ENCODE data around the gene MAPRE3. TPM values are rescaled to one million over a fixed set of nuclear protein-coding genes. Genes with fewer than 3 reads are reported as not detected.

Gene MAPRE3
- total RNA-seq, 1 donor from 2014 or later: 27.0 TPM

GRCh38 chr2:27014771-27015433 is 44.5 kb downstream of the MAPRE3 start:
- no peak for FAIRE-seq
- no peaks in the 10 kb centered on the region for H3K9me3 Mint-ChIP-seq (ENCODE audit: unreplicated experiment)
- Histone ChIP-seq H3K9ac (ENCODE audit: low read length) (no peak overlapping the region), H3K79me2 (ENCODE audit: insufficient read depth, low read length) (no peaks in the 10 kb centered on the region), H3K36me3 (ENCODE audit: insufficient read depth, low read length) (no peaks in the 10 kb centered on the region), H3K4me3 (ENCODE audit: insufficient read depth, low read depth, low read length) (no peak overlapping the region), H3K4me2 (ENCODE audit: low read length) (no peak overlapping the region), H3K9me3 (ENCODE audit: insufficient read depth, low read depth, low read length) (no peaks in the 10 kb centered on the region), H3K27ac (ENCODE audit: low read depth, low read length) (no peak overlapping the region), H3K4me1 (ENCODE audit: insufficient read depth, low read length) (peaks cover 17% of the 10 kb centered on the region), H3K27me3 (ENCODE audit: insufficient read depth, low read length) (no peaks in the 10 kb centered on the region), H2AFZ (ENCODE audit: low read depth, low read length) (no peak overlapping the region), H4K20me1 (ENCODE audit: insufficient read depth, low read length) (peaks cover 11% of the 10 kb centered on the region)
- DNase-seq (ENCODE audit: low read depth): no peak
- H3K27ac Mint-ChIP-seq (ENCODE audit: unreplicated experiment): no peak overlapping the region
- H3K27me3 Mint-ChIP-seq (ENCODE audit: low read depth, unreplicated experiment): peaks cover 6% of the 10 kb centered on the region
- H3K4me1 Mint-ChIP-seq (ENCODE audit: low read depth, unreplicated experiment): peaks cover 34% of the 10 kb centered on the region
- H3K36me3 Mint-ChIP-seq (ENCODE audit: low read depth, unreplicated experiment): peaks cover 11% of the 10 kb centered on the region
- TF ChIP-seq EZH2 (IDR thresholded peaks at IDR 0.05; ENCODE audit: insufficient read depth, low read length): no peak
- TF ChIP-seq, protein P1, sequence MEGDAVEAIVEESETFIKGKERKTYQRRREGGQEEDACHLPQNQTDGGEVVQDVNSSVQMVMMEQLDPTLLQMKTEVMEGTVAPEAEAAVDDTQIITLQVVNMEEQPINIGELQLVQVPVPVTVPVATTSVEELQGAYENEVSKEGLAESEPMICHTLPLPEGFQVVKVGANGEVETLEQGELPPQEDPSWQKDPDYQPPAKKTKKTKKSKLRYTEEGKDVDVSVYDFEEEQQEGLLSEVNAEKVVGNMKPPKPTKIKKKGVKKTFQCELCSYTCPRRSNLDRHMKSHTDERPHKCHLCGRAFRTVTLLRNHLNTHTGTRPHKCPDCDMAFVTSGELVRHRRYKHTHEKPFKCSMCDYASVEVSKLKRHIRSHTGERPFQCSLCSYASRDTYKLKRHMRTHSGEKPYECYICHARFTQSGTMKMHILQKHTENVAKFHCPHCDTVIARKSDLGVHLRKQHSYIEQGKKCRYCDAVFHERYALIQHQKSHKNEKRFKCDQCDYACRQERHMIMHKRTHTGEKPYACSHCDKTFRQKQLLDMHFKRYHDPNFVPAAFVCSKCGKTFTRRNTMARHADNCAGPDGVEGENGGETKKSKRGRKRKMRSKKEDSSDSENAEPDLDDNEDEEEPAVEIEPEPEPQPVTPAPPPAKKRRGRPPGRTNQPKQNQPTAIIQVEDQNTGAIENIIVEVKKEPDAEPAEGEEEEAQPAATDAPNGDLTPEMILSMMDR (IDR thresholded peaks at IDR 0.05; ENCODE audit: insufficient read depth, low read depth, low read length): no peak
- no peak overlapping the region for H3K4me3 Mint-ChIP-seq (ENCODE audit: unreplicated experiment)

- H3K79me2 ChIP-seq (ENCODE audit: insufficient read depth, low read length): no peaks in the 10 kb centered on the region
- no peaks in the 10 kb centered on the region for H3K27me3 ChIP-seq (ENCODE audit: insufficient read depth, low read length)
- Mint-ChIP-seq H3K27ac (ENCODE audit: unreplicated experiment) (no peak overlapping the region), H3K4me1 (ENCODE audit: low read depth, unreplicated experiment) (peaks cover 42% of the 10 kb centered on the region), H3K36me3 (ENCODE audit: low read depth, unreplicated experiment) (peaks cover 11% of the 10 kb centered on the region), H3K4me3 (ENCODE audit: unreplicated experiment) (no peak overlapping the region), H3K9me3 (ENCODE audit: unreplicated experiment) (no peaks in the 10 kb centered on the region), H3K27me3 (ENCODE audit: low read depth, unreplicated experiment) (peaks cover 6% of the 10 kb centered on the region)
- peaks cover 18% of the 10 kb centered on the region for H3K4me1 ChIP-seq (ENCODE audit: insufficient read depth, low read length)
- no peak overlapping the region for H3K9ac ChIP-seq (ENCODE audit: low read length)
- TF ChIP-seq, protein P1 (IDR thresholded peaks at IDR 0.05; ENCODE audit: insufficient read depth, low read depth, low read length): peak; percentile 67
- TF ChIP-seq EZH2 (IDR thresholded peaks at IDR 0.05; ENCODE audit: insufficient read depth, low read length): no peak
- peak; percentile 49 for DNase-seq (ENCODE audit: low read depth)
- H3K36me3 ChIP-seq (ENCODE audit: insufficient read depth, low read length): no peaks in the 10 kb centered on the region
- H3K27ac ChIP-seq (ENCODE audit: low read depth, low read length): peak overlapping the region; percentile 6
- no peak overlapping the region for H2AFZ ChIP-seq (ENCODE audit: low read depth, low read length)
- no peak overlapping the region for H3K4me2 ChIP-seq (ENCODE audit: low read length)
- FAIRE-seq: no peak
- H3K9me3 ChIP-seq (ENCODE audit: insufficient read depth, low read depth, low read length): no peaks in the 10 kb centered on the region
- peaks cover 23% of the 10 kb centered on the region for H4K20me1 ChIP-seq (ENCODE audit: insufficient read depth, low read length)
- H3K4me3 ChIP-seq (ENCODE audit: insufficient read depth, low read depth, low read length): no peak overlapping the region
Observed at GRCh38 chr2:27016801-27017325, 46.4 kb downstream of the MAPRE3 start.

GRCh38 chr2:27018142-27018541 is 47.7 kb downstream of the MAPRE3 start:
- Histone ChIP-seq H2AFZ (ENCODE audit: low read depth, low read length) (no peak overlapping the region), H3K4me1 (ENCODE audit: insufficient read depth, low read length) (peaks cover 18% of the 10 kb centered on the region), H3K4me3 (ENCODE audit: insufficient read depth, low read depth, low read length) (no peak overlapping the region), H3K9me3 (ENCODE audit: insufficient read depth, low read depth, low read length) (no peaks in the 10 kb centered on the region), H3K79me2 (ENCODE audit: insufficient read depth, low read length) (no peaks in the 10 kb centered on the region), H3K9ac (ENCODE audit: low read length) (no peak overlapping the region), H4K20me1 (ENCODE audit: insufficient read depth, low read length) (peaks cover 28% of the 10 kb centered on the region), H3K36me3 (ENCODE audit: insufficient read depth, low read length) (no peaks in the 10 kb centered on the region), H3K27ac (ENCODE audit: low read depth, low read length) (no peak overlapping the region), H3K4me2 (ENCODE audit: low read length) (no peak overlapping the region), H3K27me3 (ENCODE audit: insufficient read depth, low read length) (no peaks in the 10 kb centered on the region)
- Mint-ChIP-seq H3K36me3 (ENCODE audit: low read depth, unreplicated experiment) (peaks cover 7% of the 10 kb centered on the region), H3K27ac (ENCODE audit: unreplicated experiment) (no peak overlapping the region), H3K4me3 (ENCODE audit: unreplicated experiment) (no peak overlapping the region), H3K9me3 (ENCODE audit: unreplicated experiment) (no peaks in the 10 kb centered on the region), H3K4me1 (ENCODE audit: low read depth, unreplicated experiment) (peaks cover 51% of the 10 kb centered on the region), H3K27me3 (ENCODE audit: low read depth, unreplicated experiment) (peaks cover 4% of the 10 kb centered on the region)
- DNase-seq (ENCODE audit: low read depth) (no peak), FAIRE-seq (no peak)
- TF ChIP-seq, protein P1 (IDR thresholded peaks at IDR 0.05; ENCODE audit: insufficient read depth, low read depth, low read length): no peak
- no peak for TF ChIP-seq EZH2 (IDR thresholded peaks at IDR 0.05; ENCODE audit: insufficient read depth, low read length)
